GM18873 (cell line): Measurements from ENCODE around the gene IQCM.
"Not testable (repeated sequence)": the region's sequence is repeated elsewhere in the genome, so short reads cannot be mapped to it uniquely, and the experiment has no call there.

Experiments
- ATAC-seq: cut with Tn5 transposase; IDR thresholded peaks from one replicate; pipeline ENCODE4 v1.9.1; 2021; ENCODE audit warnings: mild to moderate bottlenecking, moderate library complexity, moderate number of reproducible peaks; ENCODE audit not compliant: unreplicated experiment, low FRiP score

Gene IQCM

DNA sequence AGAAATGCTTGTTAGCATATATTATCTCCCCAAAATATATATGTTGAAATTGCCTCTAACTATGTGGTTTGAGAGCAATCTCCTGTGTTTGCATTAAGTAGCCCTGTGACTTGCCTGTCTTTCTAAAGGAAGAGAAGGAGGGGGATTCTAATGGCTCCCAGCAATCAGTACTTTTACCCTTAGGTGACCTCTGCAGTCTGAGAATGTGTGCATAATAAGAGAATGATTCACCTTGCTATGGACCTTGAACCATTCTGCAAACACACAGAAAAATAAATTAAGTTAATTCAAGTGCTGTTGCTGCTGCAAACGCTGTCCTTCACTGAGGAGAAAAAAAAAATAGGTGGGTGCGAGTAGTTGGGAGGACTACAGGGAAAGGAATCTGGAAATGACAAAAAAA, 322.2 kb downstream of the IQCM start:
- ATAC-seq = no peak

DNA sequence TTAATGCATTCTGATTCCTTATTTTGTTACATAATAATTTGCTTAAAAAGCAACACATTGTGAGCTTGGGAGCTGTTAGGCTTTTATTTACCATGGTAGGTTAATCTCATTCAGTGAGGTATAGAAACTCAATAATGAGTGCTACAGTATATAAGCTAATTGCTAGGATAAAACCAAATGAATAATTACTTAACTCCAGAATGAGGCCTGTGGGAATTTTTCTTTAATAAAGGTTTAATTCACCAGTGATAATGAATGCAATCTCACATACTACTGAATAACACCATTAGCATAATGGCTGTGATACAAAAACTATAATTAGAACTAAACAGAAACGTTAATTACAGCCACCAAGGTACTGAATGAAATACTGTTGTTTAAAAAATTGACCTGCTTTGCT, 326.3 kb downstream of the IQCM start:
- ATAC-seq = no peak

DNA sequence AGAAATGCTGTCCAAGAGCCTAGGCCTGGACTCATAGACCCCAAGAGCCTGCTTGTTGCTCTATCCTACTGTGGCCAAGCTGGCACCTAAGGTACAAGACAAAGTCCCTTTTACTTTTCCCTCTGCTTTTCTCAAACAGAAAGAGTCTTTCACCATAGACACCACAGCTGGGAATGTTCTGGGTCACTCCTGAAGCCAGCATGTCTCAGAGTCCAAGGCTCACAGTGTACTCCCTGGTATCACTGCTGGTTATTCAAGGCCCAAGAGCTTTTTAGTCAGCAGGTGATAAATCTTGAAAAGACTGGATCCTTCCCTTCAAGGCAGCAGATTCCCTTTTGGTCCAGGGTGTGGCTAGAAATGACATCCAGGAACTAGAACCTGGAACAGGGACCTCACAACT, 328.8 kb downstream of the IQCM start:
- ATAC-seq = no peak

DNA sequence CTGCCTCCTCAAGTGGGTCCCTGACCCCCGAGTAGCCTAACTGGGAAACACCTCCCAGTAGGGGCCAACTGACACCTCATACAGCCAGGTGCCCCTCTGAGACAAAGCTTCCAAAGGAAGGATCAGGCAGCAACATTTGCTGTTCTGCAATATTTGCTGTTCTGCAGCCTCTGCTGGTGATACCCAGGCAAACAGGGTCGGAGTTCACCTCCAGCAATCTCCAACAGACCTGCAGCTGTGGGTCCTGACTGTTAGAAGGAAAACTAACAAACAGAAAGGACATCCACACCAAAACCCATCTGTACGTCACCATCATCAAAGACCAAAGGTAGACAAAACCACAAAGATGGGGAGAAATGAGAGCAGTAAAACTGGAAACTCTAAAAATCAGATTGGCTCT, 347.0 kb downstream of the IQCM start:
- ATAC-seq = not testable (repeated sequence)

DNA sequence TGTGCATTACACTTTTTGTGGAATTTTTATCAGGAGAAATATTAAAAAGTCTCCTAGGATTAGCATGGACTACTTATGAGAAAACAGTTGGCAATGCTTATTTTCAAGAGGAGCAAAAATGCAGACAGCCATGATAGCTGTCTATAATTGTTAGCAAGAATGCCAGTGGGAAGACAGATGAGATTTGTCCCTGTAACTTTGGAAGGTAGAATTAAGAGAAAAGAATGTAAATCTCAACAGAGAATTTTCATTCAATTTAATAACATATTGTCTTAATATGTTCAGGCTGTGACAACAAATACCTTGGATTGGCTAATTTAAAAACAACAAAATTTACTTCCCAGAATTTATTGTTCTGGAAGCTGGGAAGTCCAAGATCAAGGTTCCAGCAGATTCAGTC, 349.2 kb downstream of the IQCM start:
- ATAC-seq = no peak

DNA sequence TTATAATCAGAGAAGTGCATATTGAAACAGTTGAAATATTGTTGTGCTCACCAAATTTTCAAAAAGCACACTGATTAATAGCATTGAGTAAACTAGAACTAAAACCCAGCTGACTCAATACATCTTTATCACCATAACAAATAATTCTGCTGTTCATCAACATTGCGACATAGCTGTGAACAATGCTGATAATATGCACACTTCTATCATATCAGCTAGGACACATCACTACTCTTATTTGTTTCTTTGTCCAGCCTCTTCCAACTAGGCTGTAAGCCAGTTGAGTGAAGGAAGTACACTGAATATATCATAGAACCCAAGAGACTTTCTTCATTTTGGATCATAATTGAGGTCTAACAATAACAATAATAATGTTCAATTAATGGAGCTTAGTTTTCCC, 349.7 kb downstream of the IQCM start:
- no peak for ATAC-seq

DNA sequence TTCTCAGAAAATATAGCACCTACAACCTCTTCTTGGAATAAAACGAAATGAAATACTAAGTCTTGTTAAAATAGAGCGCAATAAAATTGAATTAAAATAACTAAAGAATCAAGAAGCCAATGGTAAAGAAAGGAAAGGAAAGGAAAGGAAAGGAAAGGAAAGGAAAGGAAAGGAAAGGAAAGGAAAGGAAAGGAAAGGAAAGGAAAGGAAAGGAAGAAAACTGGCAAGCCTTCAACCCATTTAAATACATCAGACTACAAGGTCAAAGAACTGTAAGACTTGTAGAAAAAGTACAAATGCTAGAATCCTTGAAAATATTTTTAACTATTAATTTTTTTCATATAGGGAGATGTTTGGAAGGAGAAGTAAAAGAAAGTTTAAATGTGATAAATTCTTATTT, 372.1 kb downstream of the IQCM start:
- no peak for ATAC-seq

DNA sequence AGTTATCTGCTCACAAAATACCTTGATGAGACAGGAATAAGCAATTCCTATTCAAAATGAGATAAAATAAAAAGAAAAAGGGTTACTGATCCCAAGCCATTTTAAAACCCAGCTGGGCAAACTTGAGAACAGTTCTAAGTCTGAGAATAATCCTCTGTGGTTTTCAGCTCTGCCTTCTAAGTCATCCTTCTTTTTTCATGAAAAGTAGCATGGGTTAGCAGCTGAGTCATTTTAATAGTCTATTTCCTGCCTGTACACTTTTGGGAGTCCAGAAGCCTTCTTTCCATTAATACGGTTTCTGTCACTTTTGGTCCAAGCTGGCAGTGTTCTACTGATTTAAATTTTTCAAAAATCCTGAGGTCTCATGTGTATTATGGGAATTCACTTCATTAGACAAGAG, 374.3 kb downstream of the IQCM start:
- ATAC-seq = no peak

DNA sequence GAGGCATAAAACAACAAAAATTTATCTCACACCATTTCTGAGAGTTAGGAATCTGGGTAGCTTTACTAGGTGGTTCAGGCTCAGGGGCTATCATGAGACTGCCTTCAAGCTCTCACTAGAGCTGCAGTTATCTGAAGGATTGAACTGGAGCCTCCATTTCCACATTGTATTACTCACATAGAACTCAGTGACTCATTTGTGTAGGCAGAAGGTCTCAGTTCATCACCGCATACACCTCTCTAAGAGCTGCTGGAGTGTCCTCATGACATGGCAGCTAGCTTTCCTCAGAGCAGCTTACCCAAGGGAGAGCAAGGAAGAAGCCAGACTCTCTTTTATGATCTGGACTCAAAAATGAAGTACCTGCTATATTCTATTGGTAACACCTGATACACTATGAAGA, 389.2 kb downstream of the IQCM start:
- no peak for ATAC-seq

DNA sequence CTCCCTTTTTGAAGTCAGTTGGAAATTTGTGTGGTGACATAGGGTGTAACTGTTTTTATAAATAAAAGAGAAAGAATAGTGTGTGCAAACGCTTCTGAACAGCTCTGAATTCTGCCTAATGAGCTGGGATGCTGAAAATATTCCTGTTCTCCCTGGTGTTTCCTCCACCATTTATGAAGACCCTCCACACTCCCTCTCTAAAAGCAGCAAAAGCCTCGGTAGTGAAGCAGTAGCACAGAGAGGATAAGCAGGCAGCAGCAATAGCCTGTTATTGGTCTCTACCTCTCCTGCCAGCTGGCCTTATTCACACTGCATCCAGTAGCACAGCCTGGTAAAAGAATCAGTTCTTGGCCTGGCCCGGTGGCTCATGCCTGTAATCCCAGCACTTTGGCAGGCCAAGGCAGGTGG, 406.1 kb downstream of the IQCM start:
- ATAC-seq = no peak

DNA sequence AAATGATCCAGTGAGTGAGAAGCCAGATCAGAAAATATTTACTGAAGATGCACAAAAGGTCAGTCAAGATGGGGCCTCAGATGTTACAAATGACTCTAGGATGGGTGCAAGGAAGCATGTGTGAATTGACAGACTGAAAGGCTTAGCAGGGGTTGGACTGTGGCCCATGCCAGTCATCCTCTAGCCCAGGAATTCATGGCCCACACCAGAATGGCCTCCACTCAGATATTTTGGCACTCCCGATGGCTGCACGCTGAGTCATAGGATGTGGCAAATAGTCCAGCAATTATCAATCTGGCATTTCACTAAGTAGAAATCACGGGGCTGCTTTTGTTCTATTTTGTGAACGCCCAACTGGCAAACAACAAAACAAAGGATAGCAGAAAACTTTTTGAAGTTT, 406.5 kb downstream of the IQCM start:
- ATAC-seq = no peak

DNA sequence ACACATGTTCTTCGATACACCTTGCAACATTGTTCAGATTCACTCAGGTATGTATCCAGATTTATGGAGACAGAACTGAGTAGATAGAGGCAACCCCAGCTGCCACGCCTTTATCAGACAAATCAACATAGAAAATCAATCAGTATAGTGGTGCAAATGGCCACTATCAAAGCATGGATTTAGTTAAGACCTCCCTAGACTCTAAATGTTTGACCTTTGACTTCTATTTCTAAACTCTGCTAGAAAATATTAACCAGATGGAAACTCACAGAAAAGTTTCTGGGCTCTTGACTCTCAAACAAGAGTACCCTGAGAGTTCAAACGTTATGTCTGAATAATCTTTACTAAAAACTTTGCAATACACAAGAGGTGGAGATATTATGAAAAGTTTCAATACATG, 411.5 kb downstream of the IQCM start:
- ATAC-seq = no peak

DNA sequence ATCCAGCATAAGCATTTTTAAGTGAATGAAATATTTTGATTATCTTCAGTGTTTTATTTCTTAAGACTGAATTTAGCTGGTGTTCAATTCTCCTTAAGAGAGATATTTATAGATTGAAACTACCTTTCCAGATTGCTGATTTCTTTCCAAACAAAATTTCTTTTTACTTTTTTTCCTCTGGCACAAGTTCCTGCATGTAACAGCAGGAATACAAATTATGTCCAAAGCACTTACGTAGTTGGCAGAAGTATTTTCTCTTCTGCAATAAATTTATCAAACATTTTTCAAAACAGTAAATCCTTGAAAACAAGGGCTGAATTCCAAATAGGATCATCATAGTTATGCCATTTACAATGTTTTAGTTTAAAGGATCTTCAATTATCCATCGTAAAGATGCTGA, 412.6 kb downstream of the IQCM start:
- ATAC-seq = no peak

DNA sequence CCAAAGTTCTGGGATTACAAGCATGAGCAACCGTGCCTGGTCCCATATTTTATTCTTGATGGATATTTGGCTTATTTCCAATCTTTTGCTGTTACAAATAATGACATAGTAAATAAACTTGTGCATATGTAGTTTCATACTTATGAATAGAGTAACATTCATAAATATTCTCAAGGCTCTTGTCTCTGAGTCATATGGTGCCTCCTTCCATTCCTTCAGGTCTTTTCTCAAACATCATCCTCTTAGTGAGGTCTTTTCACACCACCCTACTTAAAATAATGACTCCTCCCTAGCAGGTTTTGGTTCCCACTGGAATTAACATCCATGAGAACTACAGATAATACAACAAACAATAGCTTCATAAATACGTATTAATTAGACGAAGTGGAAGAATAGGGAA, 416.6 kb downstream of the IQCM start:
- ATAC-seq = no peak

DNA sequence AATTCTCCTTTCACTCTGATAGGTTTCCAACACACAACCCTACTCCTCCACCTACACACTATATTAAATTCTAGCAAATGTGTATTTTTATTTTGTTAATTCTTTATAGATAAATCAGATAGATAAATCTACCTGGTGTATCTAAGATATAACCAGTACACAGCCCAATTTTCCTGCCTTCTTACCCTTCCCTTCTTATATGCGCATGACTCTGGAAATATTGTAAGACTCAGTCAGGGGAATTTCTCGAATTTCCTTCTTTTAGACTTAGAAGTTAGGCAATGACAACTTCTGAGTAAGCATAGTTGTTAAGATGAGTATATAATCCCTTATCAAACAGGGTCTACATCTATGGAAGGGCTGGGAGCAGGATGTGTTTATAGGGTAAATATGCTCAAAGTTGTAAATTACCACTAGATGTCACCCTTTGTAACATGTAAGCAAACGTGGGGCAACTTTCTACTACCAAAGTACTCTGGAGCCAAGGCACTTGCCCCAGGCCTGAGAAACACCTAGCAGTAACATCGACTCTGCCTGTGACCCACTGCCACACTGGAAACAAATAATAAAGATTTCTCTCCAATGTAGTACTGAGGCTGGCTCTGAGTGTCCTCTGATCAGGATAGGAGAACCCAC, 444.7 kb downstream of the IQCM start:
- ATAC-seq = no peak

DNA sequence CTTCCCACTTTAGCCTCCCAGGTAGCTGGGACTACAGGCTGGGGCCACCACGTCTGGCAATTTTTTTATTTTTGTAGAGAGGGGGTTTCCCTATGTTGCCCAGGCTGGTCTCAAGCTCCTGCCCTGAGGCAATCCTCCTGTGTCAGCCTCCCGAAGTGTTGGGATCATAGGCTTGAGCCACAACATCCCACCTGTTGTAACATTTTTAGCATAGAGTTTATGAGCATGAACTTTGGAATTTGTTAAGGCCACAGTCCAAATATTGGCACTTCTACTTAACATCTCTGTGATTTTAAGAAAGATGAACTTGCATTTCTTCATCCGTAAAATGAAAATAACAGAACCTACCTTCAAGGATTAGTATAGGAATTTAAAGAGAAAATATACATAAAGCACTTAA, 445.6 kb downstream of the IQCM start:
- ATAC-seq = no peak

DNA sequence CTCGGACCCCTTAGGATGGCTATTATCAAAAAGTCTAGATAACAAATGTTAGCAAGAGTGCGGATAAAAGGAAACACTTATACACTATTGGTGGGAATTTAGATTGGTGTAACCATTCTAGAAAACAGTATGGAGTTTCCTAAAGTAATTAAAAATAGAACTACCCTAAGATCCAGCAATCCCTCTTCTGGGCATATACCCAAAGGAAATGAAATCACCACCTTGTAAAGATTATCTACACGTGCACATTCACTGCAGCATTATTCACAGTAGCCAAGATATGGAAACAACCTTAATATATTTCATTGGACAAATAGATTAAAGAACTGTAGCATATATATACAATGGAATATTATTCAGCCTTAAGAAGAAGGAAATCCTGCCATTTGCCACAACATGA, 462.4 kb downstream of the IQCM start:
- no peak for ATAC-seq

DNA sequence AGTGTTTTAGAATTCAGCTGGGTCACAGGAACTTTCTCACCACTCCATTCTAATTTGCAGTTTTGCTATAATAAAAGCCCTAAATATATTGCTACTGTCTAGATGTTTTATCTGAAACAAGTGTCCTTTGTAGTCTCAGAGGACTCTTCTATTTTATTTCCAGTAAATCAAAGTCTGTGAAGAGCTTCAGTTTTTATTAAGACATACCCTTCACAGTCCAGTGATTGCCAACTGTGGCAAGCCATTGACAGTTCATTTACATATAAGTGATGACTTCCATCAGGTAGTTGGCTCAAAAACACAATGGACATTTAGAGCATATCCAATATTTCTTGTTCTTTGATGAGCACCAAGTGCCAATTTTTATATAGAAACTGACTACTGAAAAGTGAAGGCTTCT, 466.1 kb downstream of the IQCM start:
- no peak for ATAC-seq

DNA sequence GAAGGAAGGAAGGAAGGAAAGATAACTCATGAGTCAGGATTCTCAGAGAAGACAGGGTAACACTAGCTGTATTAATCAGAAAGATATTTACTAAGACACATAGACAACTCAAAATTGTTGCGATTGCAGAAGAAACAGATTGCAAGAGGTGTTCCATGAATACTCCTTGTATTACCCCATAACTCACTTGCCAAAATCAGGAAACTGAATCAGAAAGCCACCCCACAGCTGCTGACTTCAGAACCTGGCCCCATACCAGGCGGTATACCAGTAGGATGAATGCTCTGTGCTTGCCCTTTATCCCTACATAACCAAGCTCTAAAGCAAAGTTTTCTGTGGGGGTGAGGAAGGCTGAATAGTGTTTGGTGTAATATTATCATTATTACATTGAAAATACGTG, 468.5 kb downstream of the IQCM start:
- no peak for ATAC-seq

DNA sequence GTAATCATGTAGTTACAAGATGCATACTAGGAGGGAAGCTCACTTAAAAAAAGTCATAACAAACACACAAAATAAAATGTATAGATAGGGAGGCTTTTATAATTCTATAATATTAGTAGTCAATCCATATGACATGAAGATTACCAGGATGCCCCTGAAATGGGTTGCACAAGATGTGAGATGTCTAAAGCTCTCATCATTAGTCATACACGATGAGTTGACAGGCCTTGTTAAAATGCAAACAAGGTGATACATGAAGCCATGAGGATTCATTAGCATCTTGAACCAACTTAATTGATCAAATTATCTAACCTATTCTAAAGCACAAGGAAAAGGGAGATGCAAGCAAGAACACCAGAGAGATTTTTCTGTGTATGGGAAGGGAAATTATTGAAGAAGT, 470.2 kb downstream of the IQCM start:
- no peak for ATAC-seq

DNA sequence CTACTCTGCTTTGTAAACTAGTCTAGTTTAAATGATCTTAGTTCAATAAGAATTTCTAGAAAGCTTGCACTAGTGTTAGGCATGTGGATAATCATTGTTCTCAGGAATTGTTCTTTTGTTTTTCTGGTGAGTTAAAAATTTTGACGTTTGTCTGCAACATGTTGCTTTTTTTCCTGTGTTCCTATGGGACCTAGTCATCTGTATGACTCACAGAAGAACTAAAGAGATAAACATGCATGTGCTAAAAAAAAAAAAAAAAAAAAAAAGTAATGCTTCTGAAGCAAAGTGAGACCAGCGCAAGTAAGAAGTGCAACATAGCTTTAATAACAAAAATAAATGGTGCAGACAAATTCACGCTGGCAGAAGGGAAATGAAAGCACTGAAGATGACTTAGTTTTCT, 471.2 kb downstream of the IQCM start:
- no peak for ATAC-seq

DNA sequence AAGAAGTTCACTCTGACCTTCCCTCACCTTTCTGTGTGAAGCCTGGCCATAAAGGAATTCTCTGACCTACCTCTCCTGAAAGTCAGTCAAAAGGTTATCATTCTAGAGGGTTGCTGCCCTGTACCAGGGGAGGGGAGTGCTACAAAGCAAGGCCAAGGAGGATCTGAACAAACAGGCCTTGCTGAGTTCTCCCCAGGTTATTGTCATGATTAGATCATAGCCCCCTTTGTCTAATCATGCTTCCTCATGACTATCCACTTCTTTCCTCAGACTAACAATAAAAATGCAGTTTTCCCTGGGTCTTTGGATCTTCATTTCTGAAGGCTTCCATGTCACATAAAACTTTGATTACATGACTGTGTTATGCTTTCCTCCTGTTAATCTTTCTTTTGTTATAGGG, 472.0 kb downstream of the IQCM start:
- ATAC-seq = no peak

DNA sequence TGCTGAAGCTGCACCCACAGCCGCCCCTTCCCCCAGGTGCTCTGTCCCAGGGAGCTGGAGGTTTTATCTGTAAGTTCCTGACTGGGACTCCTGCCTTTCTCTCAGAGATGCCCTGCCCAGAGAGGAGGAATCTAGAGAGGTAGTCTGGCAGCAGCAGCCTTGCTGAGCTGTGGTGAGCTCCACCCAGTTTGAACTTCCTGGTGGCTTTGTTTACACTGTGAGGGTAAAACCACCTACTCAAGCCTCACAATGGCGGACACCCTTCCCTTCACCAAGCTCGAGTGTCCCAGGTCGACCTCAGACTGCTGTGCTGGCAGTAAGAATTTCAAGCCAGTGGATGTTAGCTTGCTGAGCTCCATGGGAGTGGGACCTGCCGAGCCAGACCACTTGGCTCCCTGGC, 474.5 kb downstream of the IQCM start:
- ATAC-seq = not testable (repeated sequence)
